ENCODE results near the gene CARHSP1. TPM values are rescaled to one million over a fixed set of nuclear protein-coding genes. Genes with fewer than 3 reads are reported as not detected.
"Not testable (repeated sequence)": the region's sequence is repeated elsewhere in the genome, so short reads cannot be mapped to it uniquely, and the experiment has no call there.

Gene CARHSP1
- 148 and 208 TPM in 2 replicates for total RNA-seq (2014; rRNA removed; shearing (Covaris generic))

GRCh38 chr16:8868416-8869211 is at the start of gene CARHSP1:
Gene CARHSP1 (minus strand): TSS chr16:8869006. CDS start chr16:8859328, 9,678 bp downstream.
- peak; percentile 83 for DNase-seq (ENCODE audit: low spot score)

- not testable (repeated sequence) for DNase-seq (ENCODE audit: low spot score)
Measured at GRCh38 chr16:8917336-8917735, 48.5 kb upstream of the CARHSP1 start.

GRCh38 chr16:8916541-8917225 is 47.9 kb upstream of the CARHSP1 start:
- no peak for DNase-seq (ENCODE audit: low spot score)

- no peak for DNase-seq (ENCODE audit: low spot score)
Measured at GRCh38 chr16:8915722-8916301, 47.0 kb upstream of the CARHSP1 start.

- DNase-seq (ENCODE audit: low spot score), result no peak
Measured at GRCh38 chr16:8914098-8914497, 45.3 kb upstream of the CARHSP1 start.

- no peak for DNase-seq (ENCODE audit: low spot score)
Measured at GRCh38 chr16:8912793-8913192, 44.0 kb upstream of the CARHSP1 start.

GRCh38 chr16:8910811-8911210 is 42.0 kb upstream of the CARHSP1 start:
- DNase-seq (ENCODE audit: low spot score), result no peak

GRCh38 chr16:8908810-8909468 is 40.1 kb upstream of the CARHSP1 start:
- peak; percentile 20 for DNase-seq (ENCODE audit: low spot score)

- DNase-seq (ENCODE audit: low spot score), result no peak
Measured at GRCh38 chr16:8907096-8907495, 38.3 kb upstream of the CARHSP1 start.

GRCh38 chr16:8905795-8906591 is 37.2 kb upstream of the CARHSP1 start:
- no peak for DNase-seq (ENCODE audit: low spot score)

- peak; percentile 50 for DNase-seq (ENCODE audit: low spot score)
Measured at GRCh38 chr16:8905168-8905762, 36.5 kb upstream of the CARHSP1 start.

- DNase-seq (ENCODE audit: low spot score), result no peak
Measured at GRCh38 chr16:8904018-8904430, 35.2 kb upstream of the CARHSP1 start.

GRCh38 chr16:8903004-8903403 is 34.2 kb upstream of the CARHSP1 start:
- DNase-seq (ENCODE audit: low spot score), result no peak

- DNase-seq (ENCODE audit: low spot score), result no peak
Measured at GRCh38 chr16:8901320-8901861, 32.6 kb upstream of the CARHSP1 start.

GRCh38 chr16:8900343-8900742 is 31.5 kb upstream of the CARHSP1 start:
- no peak for DNase-seq (ENCODE audit: low spot score)

GRCh38 chr16:8899709-8900317 is 31.0 kb upstream of the CARHSP1 start:
- no peak for DNase-seq (ENCODE audit: low spot score)

GRCh38 chr16:8898660-8899318 is 30.0 kb upstream of the CARHSP1 start:
- no peak for DNase-seq (ENCODE audit: low spot score)

- no peak for DNase-seq (ENCODE audit: low spot score)
Measured at GRCh38 chr16:8894736-8895334, 26.0 kb upstream of the CARHSP1 start.

- no peak for DNase-seq (ENCODE audit: low spot score)
Measured at GRCh38 chr16:8893976-8894690, 25.3 kb upstream of the CARHSP1 start.

Measured in A172 (cell line).